Activated CD8-positive, alpha-beta memory T cell treated with anti-CD3 and anti-CD28 coated beads for 36 hours (primary cell): ENCODE data around the gene PTX4. TPM values are rescaled to one million over a fixed set of nuclear protein-coding genes. Genes with fewer than 3 reads are reported as not detected.
"Not testable (repeated sequence)": the region's sequence is repeated elsewhere in the genome, so short reads cannot be mapped to it uniquely, and the experiment has no call there.

ENCODE experiments used
- CTCF ChIA-PET: fragments of 350-600 bp; sonication (Branson Sonifier 250); formaldehyde crosslinking; loops from one replicate; lab custom pipeline; 2021; ENCODE audit warnings: antibody characterized with exemption; lab: Charles Lee
- POLR2A ChIA-PET: fragments of 350-600 bp; sonication (Branson Sonifier 250); formaldehyde crosslinking; loops from one replicate; lab custom pipeline; 2021; ENCODE audit warnings: antibody characterized with exemption; lab: Charles Lee
- total RNA-seq, 2 experiments: library from RNA; stranded (reverse); gene quantifications; one replicate each; pipeline ENCODE4 v1.2.3, GENCODE V29; 2021

PTX4 gene
- total RNA-seq, 2 experiments from 2014 or later = not detected

DNA sequence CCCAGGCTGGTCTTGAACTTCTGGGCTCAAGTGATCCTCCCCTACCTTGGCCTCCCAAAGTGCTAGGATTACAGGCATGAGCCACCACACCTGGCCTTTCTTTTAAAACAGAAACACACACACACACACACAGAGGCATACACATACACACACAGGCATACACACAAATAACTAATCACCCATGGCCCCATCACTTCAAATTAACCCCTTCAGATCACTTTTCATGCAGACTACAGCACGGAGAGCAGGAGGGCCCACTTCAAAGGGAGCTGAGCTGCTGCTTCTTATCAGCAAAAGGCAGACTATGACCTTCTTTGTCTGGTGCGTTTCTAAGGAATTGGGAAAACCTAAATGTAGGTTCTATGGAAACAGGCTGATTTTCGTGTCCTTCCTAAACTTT lies 15.8 kb downstream of the PTX4 start:
- CTCF ChIA-PET = interaction anchor here (0.6 to 0.7 kb wide), 2 partner anchors 11 to 42 kb away, joined by 3 read pairs; partner anchors contain the start of gene PERCC1
- POLR2A ChIA-PET = no interaction called here

DNA sequence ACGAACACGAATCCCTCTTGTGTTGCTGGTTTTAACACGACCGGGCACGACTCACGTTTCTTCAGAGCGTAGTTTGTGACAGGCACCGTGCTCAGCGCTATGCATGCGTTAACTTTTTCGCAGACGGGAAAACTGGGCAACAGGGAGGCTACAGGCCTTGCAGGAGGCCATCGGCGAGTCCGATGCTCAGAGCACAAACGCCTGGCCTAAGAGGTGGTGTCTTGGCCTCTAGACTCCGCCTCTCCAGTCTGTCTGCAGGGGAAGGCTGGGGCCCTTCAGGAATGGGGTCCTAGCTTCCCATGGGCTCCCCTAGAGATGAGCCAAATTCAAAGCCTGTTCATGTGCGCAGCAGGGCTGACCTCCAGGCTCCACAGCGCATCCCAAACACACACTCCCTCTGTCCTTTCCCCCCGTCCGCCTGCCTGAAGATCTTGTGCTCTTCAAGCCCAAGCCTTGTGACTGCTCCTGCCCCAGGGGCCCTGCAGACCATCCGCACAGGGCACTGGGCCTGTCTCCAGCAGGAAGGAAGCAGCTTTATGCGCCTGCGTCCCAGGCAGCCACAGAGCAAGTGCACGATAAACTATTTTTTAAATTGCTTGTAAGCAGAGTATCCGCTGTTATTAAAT lies 17.1 kb downstream of the PTX4 start:
- ChIA-PET POLR2A (no interaction called here), CTCF (no interaction called here)

DNA sequence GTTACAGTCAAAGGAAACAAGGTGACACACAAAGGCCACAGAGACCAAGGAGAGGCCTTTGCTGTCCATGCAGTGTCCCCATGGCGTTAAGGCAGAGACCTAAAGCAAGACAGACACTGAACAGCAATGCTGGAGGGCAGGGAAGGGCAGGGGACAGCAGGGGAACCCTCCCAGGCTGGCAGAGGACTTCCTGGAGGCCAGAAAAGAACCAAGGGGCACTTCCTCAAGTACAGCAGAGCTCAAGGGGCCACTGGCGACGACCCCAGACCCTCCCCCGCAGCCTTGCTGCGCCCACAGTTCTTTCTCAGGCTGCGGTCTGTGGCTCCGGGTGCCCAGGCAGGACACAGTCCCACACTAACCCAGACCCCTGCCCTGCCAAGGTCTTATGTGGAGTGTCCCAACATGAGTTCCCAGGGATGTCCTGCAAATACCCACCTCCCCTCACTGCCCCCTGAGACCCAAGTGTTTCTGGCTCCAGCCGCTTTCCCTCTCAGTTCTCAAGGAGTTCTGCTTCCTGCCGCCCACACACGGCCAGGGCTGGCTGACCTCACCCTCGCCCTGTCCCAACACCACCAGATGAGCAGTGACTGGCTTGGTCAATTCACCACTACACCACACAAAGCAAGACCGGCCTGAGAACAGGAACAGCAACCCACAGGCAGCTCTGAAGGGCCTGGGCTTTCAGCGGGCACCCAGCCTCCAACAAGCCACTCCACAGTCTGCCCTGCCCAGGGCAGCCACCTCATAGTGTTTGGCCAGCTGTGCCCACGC lies 18.1 kb downstream of the PTX4 start:
- CTCF ChIA-PET = no interaction called here

DNA sequence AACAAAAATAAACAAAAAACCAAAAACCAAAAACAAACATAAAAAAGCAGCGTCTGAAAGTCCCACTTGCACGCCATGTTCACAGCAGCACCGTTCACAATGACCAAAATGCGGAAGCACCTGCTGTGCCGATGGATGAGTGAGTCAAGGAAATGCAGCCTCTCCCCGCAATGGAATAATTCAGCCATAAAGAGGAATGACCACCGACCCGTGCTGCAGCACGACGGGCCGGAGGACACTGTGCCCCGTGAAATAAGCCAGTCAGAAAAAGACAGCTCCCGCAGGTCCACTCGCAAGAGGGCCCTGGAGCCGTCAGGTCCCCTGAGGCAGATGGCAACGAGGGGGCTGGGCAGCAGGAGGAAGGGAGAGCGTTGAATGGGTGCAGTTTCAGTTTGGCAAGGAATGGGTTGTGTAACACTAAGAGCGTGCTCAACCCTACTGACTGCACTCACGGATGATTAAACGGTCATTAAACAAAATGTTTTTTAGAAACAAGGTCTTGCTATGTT lies 19.0 kb downstream of the PTX4 start:
- CTCF ChIA-PET = no interaction called here
- POLR2A ChIA-PET = no interaction called here

More for the DNA sequence above, 18.1 kb downstream of the PTX4 start:
- POLR2A ChIA-PET = no interaction called here

DNA sequence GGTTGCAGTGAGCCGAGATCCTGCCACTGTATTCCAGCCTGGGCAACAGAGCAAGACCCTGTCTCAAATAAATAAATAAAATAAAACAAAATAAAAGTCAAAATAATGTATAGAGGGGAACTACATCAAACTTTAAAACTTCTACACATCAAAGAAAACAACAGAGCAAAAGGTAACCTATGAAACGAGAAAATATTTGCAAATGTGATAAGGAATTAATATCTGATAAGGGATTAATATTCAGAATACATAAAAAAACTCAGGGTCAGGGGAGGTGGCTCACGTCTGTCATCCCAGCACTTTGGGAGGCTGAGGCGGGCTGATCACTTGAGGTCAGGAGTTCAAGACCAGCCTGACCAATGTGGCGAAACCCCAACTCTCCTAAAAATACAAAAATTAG lies 19.6 kb downstream of the PTX4 start:
- POLR2A ChIA-PET = not testable (repeated sequence)
- CTCF ChIA-PET = interaction anchor here (0.7 kb wide), 1 partner anchor 1218 kb away, joined by 3 read pairs; no protein-coding TSS in a partner anchor

DNA sequence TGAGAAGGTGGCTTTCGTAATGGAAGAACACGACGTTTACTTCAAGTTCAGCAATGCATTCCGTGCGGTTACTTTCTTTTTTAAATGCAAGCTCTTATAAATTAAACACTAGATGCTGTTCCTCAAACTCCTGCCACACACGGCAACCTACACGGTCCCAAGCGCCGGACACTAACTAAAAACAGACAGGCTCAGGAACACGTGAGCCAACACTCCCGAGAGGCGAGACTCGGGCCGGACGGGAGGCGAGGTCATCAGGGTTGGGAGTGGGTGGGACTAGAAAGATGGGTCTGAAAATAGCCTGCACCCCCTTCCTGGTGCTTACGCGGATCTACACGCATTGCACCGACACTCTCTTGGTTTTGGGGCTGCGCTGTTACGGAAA lies 20.3 kb downstream of the PTX4 start:
- CTCF ChIA-PET = no interaction called here
- POLR2A ChIA-PET = no interaction called here

DNA sequence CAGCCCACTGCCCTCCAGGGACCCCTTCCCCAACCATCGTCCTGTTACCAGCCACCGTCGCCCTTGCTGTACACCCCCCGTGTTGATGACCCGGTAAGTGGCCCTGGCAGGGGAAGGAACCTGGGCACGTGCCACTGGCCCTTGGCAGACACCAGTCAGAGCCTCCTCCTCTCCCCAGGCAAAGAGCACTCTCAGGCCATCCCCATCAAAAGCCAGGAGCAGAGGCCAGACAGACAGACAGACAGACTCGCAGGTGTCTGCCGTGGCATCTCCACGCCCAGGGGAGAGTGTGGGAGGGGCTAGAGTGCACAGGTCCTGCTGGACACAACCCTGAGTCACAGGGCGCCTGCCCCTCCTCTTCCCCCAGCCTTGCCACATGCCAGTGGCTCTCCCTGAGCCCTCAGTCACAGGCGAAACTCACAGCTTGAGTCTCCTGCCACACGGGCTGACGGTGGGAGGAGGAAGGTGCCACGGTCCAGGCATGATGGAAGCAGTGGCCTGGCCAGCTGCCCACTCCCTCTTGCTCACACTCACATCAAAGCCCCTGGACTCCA lies 21.7 kb downstream of the PTX4 start:
- ChIA-PET CTCF (interaction anchor here (0.6 kb wide), 1 partner anchor 103 kb away, joined by 4 read pairs; no protein-coding TSS in a partner anchor), POLR2A (no interaction called here)

DNA sequence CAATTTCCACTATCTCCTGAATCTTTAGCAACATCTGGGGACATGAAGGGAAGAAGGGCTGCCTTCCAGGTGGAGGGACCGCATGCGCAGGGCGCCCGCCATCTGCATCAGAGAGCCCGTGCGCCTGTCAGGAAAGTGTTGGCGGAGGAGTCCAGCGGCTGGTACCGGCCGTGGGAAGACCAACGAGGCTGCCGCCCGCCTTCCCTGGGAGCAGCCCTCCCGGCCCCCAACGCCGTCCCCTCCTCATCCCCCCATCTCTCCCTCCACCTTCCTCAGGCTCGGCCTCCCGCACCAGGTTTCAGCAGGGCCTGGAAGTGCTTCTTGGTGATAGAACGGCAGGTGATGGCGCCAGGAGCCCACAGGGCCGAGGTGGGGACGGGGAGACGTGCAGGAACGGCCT lies 22.7 kb downstream of the PTX4 start:
- ChIA-PET CTCF (interaction anchor here (0.6 kb wide), 1 partner anchor 102 kb away, joined by 4 read pairs; no protein-coding TSS in a partner anchor), POLR2A (no interaction called here)

DNA sequence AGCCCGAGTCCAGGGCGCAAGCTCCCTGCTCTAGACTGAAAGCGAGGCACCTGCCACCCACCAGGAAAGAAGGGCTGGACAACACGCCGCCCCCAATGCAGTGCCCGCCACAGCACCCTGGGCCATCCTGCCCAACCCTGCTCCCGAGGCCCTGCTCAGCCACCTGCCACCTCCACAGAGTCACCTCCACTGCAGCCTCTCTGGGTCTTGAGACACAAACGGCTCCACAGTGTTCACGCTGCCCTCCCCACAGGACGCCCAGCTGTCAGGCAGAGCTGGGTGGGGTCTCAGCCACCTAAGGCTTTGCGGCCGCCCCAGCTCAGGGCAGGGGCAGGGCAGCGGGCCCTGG lies 23.2 kb downstream of the PTX4 start:
- ChIA-PET CTCF (no interaction called here), POLR2A (no interaction called here)

DNA sequence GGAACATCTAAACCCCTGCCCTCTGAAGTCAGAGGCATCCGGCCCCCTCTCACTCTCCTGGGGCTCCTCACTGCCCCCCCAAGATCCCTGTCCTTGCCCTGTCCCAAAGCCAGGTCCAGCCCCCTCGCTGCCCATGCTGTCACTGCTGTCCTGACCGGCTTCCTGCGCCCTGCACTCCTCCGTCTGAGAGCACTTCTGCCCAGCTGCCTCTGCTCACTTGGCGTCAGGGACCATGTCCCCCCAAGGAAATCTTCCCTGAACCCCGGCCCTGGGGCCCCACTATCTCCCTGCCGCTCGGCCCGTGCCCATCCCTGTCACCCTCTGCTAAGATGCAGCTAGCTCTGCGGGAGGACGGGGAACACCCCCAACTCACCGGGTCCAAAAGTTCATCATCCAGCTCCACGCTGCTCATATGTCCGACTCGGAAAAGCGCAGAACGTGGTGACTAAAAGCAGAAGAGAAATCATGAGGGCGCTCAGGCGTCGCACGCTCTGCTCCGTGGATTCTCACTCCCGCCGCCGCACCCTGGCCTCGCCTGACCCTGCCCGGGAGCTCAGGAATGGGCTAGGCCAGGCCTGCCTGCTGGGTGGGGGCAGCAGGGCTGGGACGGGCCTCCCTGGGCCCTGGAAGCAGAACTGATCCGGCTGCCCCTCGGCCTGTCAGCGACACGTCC lies 23.7 kb downstream of the PTX4 start:
- POLR2A ChIA-PET = no interaction called here
- CTCF ChIA-PET = no interaction called here

DNA sequence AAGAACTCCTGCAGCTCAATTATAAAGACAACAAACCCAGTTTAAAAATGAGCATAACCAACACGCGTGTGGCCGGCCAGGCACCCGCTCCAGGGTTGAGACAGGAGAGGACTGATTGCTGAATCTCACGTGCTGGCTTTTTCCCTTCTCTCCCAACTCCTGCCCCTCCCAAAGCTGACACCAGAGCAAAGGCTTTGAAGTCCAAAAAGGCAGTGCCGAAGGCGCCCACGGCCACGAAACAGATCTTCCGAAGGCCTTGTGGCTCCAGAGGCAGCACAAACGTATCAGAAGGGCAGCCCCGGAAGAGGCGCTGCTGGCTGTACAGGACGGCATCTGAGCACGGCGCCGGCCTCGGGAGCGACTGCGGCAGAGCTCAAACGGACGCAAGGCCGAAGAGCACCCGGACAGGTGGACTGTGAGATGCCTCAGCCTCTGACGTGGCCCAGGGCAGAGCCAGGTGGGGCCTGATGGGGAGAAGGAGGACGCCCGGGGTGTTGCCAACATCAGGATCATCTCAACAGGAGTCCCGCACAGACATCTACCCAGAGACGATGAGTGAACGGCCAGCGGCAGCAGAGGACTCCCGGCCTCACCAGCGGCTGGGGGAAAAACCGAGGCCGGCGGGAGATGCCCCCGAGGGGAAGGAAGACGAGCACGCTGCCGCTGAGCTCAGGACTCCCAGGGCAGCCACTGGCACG lies 24.4 kb downstream of the PTX4 start:
- ChIA-PET CTCF (no interaction called here), POLR2A (no interaction called here)

DNA sequence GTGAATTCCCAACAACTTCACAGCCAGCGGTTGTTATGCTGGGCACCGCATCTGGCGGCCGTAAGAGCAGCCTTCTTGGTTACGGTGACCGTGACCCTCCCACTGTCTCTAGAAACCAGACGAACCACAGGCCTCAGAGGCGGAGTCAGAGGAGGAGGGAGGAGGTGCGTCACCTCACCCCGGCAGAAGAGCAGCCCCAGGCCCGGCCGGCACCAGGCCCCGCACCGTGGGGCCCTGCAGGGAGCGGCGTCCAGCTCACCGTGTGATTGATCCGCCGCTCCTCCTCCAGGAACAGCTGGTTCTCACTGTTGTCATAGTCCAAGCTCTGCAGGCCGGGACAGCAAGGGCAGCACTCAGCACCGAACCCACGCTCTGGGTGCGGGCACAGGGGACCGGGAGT lies 27.6 kb downstream of the PTX4 start:
- POLR2A ChIA-PET = no interaction called here

DNA sequence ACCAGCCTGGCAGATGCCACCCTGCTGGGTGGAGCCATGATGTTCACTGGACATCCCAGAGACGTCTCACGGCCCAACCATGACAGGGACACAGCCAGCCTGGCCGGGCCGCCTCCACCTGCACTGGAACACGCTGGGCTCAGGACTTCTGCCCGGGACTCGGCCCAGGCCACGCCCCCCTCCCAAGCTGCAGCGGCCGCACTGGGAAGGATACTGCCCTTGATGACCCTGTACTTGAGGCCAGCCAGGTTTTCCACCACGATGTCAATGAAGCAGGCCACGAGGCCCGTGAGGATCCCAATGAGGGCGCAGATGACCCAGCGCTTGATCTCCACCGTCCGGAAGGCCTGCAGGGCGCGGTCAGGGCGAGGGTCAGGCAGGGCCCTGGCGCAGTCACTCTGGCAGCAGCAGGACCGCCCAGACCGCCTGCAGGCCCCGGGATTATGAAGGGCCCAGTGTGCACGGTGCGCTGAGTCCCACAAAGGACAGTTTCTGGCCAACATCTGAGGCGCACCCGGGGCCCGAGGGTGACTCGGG lies 28.1 kb downstream of the PTX4 start:
- CTCF ChIA-PET = no interaction called here
- POLR2A ChIA-PET = no interaction called here

More for the DNA sequence above, 27.6 kb downstream of the PTX4 start:
- CTCF ChIA-PET = no interaction called here

DNA sequence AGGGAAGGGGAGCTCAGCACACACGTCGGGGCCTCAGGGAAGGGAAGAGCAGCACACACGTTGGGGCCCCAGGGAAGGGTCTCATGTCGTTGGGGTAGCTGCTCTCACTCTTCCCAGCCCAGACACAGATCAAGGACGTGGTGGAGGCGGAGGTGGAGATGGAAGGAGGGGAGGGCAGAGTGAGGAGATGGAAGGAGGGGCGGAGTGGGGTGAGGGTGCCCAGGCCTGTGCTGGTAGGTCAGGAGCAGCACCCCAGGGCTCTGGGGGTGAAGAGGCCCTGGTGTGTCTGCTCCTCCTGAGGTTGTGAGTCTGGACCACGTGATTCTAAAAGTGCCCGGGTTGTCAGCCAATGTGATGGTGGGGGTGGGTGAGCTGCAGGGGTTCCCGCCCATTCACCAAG lies 28.8 kb downstream of the PTX4 start:
- ChIA-PET POLR2A (interaction anchor here (0.8 kb wide), 1 partner anchor 46 kb away, joined by 7 read pairs; no protein-coding TSS in a partner anchor), CTCF (no interaction called here)

DNA sequence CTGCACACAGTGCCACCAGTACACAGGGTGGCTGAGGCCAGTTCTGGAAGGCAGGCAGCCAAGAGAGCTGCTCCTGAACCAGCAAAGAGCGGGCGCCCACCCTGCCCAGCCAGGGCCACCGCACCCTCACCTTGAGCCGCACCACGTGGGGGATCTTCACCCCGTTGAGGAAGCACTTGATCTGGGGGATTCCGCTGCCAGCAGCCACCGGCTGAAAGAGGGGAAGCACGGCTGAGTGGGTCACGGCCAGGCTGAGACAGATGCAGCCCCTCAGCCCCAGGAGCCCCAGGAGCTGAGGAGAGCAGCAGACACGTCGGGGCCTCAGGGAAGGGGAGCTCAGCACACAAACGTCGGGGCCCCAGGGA lies 29.8 kb downstream of the PTX4 start:
- ChIA-PET CTCF (no interaction called here), POLR2A (no interaction called here)

DNA sequence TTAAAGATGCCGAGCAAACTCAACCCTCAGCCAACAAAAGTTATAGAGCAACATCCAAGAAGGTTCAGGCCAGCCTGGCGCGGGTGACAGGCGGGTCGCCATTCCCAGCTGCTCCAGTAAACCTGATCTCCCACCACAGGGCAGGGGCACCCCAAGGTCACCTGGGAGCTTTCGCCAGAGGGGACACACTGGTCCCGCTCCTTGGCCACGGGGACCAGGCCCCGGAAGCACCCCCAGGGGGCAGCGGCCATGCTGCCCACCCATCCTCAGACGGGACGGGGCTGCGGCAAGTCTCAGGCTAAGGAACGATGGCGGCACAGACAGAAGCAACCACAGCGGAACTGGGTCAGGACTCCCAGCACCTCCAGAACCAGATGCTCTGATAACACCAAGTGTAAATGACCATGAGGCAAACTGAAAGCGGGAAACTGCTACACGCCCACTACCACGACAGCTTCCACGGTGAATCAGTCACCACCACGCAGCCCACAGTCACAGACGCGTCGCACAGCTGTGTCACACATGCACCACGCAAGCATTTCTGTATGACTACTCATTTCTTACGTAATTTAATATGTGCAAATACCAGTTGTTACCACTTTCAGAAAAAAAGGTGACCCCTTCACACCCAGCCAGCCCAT lies 30.3 kb downstream of the PTX4 start:
- POLR2A ChIA-PET = no interaction called here
- CTCF ChIA-PET = no interaction called here

DNA sequence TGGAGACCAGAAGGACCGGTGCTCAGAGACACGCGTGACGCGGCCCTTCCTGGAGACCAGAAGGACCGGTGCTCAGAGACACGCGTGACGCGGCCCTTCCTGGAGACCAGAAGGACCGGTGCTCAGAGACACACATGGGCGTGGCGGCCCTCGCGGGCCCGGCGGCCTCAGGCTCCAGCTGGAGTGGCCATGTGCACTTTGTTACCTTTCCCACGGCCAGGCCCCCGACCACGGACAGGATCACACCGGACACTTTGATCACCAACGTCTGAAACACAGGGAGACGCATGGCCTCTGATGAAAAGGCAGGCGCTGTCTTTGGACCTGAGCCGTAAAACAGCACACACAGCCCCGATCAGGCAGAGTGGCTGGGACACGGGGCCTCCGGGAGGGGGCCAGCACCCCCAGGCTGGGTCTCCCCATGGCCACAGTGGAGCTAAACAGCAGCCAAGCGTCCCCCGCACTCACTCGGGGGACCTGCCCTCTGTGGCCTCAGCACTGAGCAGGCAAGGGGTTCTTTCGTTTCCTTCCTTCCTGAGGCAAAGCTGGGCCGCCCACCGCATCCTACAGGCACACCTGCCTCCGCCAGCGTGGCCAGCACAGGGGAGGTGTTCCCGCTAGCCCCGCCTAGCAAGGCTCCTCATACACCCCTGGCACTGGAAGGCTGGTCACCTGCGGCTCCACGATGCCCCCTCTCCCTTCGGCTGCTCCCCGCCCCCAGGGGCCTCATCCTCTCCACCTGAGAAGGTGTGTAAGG lies 31.1 kb downstream of the PTX4 start:
- ChIA-PET CTCF (no interaction called here), POLR2A (no interaction called here)

DNA sequence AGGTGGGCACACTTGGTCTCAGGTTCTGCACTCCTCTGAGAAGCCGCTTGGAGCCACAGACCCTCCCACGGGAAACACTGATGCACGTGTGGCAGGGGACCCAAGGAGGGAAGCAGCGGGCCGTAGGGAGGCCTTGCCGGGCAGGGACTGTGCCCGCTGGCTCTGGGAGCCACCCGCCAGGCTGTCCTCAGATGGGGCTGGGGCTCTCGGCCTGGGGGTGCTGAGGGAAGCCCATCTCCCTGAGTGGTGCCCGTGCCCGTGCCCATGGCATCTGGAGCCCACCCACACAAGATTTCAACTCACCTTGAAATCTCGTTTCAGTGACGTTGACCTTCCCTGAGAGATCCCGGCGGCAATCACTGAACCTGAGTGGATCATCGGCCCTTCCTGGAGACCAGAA lies 31.8 kb downstream of the PTX4 start:
- POLR2A ChIA-PET = no interaction called here
- CTCF ChIA-PET = no interaction called here
